Suprapubic skin (tissue), 3 donors: Measurements from ENCODE around the gene TRIM9.

Experiments used
- CTCF ChIP-seq, 2 donors: fragments of 200-600 bp in 1 of 2; fragments of 450-650 bp in 1 of 2; sonication (generic) in 1 of 2; IDR thresholded peaks; one replicate each; pipeline ENCODE4 v1.5.1; 2016 to 2019; ENCODE audit warnings: antibody characterized with exemption in 2 of 2, mild to moderate bottlenecking in 1 of 2, moderate library complexity in 1 of 2
- POLR2A ChIP-seq, 2 donors: fragments of 450-650 bp; IDR thresholded peaks; one replicate each; pipeline ENCODE4 v1.6.1; 2017; ENCODE audit warnings: antibody characterized with exemption in 2 of 2, mild to moderate bottlenecking in 2 of 2, moderate library complexity in 2 of 2

GRCh38 chr14:51116682-51117081, 21.8 kb upstream of the TRIM9 start:
- no peak for TF ChIP-seq CTCF (IDR thresholded peaks at IDR 0.05)
- no peak for TF ChIP-seq POLR2A (IDR thresholded peaks at IDR 0.05)
